GM10266 (cell line): ENCODE measurements around the gene LSM14A.

ENCODE experiments used
- DNase-seq: peaks from one replicate; pipeline ENCODE4 v3.0.0; 2012; ENCODE audit errors: extremely low spot score
- TF ChIP-seq, protein P1 (sequence below): IDR thresholded peaks from 2 replicates; pipeline ENCODE4 v1.5.1; 2012; ENCODE audit warnings: mild to moderate bottlenecking, low read depth; ENCODE audit not compliant: control insufficient read depth, insufficient read depth; ENCODE audit errors: missing control alignments

Gene LSM14A

DNA sequence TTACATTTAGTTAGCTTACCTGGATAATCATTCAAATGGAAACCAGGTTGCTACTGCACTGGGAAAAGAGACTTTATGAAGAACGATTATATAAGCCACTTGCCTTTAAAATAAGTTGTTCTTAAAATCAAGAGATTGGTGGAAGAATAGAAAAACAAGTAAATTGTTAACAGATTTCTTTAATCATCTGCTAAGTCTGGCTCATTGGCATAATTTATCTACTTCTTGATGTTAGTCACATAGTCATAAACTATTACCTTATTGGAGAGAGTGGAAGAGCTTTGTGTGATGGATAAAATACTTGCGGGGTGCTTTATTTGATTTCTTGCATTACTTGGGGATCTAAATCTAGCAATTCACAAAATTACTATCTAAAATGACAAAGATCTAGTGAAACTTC, 6.8 kb downstream of the LSM14A start:
- TF ChIP-seq, protein P1, sequence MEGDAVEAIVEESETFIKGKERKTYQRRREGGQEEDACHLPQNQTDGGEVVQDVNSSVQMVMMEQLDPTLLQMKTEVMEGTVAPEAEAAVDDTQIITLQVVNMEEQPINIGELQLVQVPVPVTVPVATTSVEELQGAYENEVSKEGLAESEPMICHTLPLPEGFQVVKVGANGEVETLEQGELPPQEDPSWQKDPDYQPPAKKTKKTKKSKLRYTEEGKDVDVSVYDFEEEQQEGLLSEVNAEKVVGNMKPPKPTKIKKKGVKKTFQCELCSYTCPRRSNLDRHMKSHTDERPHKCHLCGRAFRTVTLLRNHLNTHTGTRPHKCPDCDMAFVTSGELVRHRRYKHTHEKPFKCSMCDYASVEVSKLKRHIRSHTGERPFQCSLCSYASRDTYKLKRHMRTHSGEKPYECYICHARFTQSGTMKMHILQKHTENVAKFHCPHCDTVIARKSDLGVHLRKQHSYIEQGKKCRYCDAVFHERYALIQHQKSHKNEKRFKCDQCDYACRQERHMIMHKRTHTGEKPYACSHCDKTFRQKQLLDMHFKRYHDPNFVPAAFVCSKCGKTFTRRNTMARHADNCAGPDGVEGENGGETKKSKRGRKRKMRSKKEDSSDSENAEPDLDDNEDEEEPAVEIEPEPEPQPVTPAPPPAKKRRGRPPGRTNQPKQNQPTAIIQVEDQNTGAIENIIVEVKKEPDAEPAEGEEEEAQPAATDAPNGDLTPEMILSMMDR = no peak
- no peak for DNase-seq

DNA sequence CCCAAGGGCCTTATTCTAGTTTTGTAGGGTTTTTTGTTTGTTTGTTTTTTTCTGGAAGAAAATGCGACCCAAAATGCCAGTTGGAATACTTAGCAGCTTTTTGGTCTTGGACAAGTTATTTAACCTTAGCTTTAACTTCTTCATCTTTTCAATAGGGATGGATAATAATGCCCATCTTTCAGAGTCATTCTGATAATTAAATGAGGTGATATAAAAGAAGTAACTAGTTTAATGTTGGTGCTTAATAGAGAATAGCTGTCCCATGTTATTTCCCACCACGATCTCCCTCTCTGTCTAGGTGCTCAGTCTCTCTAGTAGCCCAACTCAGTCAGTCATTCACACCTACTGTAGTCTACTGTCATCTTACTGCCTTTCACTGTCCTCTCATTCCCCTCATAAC, 8.0 kb downstream of the LSM14A start:
- TF ChIP-seq, protein P1 = no peak
- no peak for DNase-seq

DNA sequence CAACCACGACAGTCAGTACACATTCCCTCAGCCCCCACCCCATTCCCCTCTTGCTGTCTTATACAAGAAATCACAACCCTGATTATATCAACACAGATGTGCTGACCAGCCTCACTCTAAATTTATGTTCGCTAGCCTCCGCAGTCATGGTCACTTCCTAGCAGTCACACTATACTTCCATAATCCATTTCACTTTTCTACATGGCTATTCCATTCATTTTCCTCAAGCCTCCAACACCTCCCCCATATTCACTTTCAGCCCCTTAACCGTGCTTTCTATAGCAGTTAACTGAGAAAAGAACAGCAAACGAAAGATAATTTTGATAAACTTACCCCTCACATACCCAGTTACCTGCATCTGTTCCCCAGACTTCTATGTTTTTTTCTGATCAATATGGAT, 8.4 kb downstream of the LSM14A start:
- no peak for DNase-seq
- TF ChIP-seq, protein P1 = no peak

DNA sequence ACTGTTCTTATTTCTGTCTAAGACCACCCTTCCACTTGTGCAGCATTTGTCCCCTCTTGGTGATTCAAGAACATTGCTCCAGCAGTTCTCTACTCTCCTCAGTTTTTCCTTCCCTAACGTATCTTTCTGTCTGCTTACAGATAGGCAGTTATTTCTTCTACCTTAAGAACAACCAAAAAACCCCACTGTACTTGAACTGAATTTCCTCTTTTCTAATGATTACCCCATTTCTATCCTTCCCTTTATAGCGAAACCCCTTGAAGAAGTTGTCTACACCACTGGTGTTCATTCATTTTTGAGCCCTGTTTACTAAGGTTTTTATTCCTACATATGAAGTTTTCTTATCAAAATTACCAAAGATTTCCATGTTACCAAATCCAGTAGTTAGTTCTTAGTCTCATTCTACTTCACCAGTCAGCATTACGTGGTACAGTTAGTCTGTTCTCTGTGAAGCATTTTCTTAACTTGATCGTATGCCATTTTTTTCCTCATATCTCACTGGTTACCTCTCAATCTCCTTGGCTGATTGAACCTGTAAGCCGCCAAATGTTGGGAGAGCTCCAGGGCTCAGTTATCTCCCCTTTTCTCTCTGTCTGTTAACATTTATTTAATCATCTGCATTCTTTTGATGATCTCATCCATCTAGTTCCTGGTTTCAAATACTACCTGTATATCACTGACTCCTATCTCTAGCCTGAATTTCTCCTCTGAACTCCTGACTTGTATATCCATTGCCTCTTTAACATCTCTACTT, 9.0 kb downstream of the LSM14A start:
- TF ChIP-seq, protein P1 = no peak

DNA sequence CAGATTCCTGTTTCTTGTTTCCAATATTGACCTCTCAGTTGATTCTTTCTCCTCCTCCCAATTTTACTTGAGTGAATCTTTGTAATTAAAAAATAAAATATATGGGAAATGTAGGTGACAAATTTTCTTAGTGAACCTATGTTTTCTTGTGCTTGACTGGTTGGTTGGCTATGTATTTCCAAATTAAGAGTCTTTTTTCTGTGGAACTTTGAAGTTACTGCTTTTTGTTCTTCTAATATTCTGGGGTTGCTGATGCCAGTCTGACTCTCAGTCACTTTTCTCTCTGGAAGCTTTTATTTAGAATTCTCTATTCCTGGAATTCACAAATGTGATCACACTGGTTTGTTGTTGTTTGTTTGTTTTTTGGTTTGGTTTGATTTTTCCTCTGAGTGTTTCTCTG, 9.8 kb downstream of the LSM14A start:
- no peak for DNase-seq
- TF ChIP-seq, protein P1 = no peak

More for the DNA sequence above, 9.0 kb downstream of the LSM14A start:
- DNase-seq = no peak

DNA sequence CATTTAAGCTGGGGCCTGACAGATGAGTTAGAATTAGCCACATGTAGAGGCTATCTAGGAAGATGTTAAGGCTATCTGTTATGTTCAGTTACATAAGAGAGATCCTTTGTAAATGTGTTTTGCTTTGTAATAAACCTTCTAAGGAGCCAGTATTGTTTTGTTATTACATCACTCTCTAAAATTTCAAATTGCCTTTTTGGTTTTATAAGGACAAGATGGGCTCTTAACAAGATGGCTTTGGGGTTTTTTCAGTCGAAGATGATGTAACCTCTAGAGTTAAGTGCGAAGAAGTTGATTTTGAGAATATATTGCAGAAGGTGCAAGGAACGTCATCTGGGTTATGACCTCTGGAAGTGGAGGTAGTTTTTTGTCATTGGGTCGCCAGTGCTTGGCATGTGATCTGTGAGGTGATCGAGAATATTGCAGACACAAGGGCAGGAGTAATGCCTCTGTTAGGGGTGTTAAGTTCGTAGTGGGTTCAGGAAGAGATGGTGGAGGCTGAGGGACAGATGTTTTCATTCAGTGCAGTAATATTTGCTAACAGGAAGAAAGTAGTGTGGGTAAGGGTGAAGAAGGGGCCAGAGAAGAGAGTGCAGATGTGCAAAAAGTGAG, 12.7 kb downstream of the LSM14A start:
- TF ChIP-seq, protein P1 = no peak
- no peak for DNase-seq

DNA sequence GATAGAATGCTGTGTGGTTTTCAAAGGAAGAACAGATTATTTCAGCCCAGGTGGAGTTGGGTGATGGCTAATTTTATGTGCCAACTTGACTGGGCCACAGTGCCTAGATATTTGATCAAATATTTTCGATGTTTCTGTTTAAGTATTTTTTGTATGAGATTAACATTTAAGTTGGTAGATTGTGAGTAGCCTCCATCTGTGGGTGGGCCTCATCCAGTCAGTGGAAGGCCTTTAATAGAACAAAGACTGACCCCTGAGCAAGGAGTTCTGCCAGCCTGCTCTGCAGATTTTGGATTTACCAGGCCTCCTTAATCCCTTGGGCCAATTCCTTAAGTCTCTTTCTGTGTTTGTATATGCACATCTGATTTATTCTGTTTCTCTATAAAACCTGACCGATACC, 13.9 kb downstream of the LSM14A start:
- TF ChIP-seq, protein P1 = no peak
- no peak for DNase-seq
